ENCODE data around the gene IGDCC3.
"Not testable (repeated sequence)": the region's sequence is repeated elsewhere in the genome, so short reads cannot be mapped to it uniquely, and the experiment has no call there.

The IGDCC3 gene

DNA sequence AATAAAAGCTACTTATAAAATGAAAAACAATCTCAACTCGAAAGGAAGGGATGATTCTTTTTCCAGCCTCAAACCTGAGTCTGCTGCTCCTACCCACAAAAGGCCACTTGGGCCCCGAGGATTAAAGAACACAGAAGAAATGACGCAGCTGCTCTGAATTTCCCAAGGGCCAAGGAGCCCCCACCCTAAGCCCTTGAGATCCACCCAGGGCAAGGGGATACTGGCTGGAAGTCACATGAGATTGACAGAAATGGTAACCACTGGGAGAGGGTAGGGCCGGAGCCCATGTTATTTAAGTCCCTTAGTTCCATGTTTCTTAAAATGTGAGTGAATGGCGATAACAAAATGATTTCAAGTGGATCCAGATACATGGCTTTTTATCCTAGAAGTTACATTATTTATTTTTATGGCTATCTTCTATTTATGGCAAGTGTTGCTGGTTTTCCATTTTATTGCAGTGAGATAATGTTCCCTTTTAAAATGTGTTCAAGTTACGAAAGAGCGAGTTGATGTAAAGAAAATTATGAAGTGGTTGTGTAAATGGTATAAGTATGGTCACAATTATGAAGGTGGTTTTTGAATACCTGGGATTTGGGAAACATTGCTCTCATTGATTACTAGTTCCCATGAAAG is 28.1 kb upstream of the IGDCC3 start:
- no peak for DNase-seq

GRCh38 chr15:65404186-65404872 is 26.5 kb upstream of the IGDCC3 start:
- DNase-seq: no peak

DNA sequence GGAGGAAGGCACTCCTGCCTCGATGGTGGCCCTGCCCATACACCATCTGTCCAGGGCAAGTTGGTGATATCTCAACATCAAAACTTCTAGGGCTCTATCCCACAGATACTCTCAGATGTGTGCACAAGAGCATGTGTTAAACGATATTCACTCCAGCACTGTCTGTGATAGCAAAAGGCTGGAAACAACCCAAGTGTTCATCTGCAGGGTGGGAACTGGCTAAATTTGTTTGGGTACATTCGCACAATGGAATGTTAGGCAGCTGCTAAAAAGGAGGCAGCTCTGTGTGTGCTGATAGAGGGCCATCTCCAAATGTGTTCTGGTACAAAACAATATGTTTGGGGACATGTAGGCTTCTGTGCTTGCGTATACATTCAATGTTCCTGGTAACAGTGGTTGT is 25.2 kb upstream of the IGDCC3 start:
- DNase-seq: no peak

DNA sequence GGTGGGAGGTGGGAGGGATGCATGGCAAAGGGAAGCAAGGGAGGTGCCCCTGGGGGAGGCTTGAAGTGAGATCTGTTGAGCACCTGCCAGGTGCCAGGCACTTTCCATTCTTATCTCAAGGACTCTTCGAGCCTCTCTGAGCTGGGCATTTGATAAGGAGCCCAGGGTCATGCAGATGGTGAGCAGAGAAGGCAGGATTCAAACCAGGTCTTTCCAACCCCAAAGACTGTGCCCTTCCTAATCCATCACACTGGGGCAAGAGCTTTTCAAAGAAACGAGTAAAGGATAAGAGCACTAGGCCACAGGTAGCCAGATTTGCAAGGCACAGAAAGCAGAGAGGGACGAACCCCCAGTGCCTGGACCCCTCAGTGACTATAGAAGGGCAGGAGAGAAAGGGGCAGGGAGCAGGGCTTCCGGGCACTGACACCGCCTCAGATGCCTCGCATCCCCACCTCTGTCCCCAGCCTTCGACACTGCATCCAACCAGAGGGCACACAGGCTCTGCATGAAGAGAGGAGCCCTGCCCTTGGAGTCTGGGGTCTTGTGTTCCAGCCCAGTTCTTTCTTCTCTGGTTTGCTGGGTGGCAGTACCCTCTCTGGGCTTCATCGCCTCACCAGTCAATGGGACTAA is 23.9 kb upstream of the IGDCC3 start:
- DNase-seq: no peak

GRCh38 chr15:65400760-65401610 is 23.2 kb upstream of the IGDCC3 start:
- DNase-seq: peak; percentile 29 to 37

GRCh38 chr15:65399997-65400396 is 22.2 kb upstream of the IGDCC3 start:
- no peak for DNase-seq

- no peak for DNase-seq
Measured at GRCh38 chr15:65399001-65399706, 21.4 kb upstream of the IGDCC3 start.

DNA sequence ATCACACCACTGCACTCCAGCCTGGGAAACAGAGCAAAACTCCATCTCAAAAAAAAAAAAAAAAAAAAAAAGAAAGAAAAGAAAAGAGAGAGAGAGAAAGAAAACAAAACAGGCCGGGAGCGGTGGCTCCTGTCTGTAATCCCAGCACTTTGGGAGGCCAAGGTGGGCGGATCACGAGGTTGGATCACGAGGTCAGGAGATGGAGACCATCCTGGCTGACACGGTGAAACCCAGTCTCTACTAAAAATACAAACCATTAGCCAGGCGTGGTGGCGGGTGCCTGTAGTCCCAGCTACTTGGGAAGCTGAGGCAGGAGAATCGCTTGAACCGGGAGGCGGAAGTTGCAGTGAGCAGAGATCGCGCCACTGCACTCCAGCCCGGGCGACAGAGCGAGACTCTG is 20.7 kb upstream of the IGDCC3 start:
- not testable (repeated sequence) for DNase-seq

GRCh38 chr15:65396965-65397317 is 19.1 kb upstream of the IGDCC3 start:
- no peak for DNase-seq

- DNase-seq: no peak
Measured at GRCh38 chr15:65396283-65396964, 18.6 kb upstream of the IGDCC3 start.

GRCh38 chr15:65395567-65396202 is 17.9 kb upstream of the IGDCC3 start:
- no peak for DNase-seq

- no peak for DNase-seq
Measured at GRCh38 chr15:65394936-65395335, 17.1 kb upstream of the IGDCC3 start.

GRCh38 chr15:65394280-65394789 is 16.5 kb upstream of the IGDCC3 start:
- DNase-seq: no peak

- DNase-seq: no peak
Measured at GRCh38 chr15:65393557-65393956, 15.8 kb upstream of the IGDCC3 start.

- no peak for DNase-seq
Measured at GRCh38 chr15:65393091-65393490, 15.3 kb upstream of the IGDCC3 start.

DNA sequence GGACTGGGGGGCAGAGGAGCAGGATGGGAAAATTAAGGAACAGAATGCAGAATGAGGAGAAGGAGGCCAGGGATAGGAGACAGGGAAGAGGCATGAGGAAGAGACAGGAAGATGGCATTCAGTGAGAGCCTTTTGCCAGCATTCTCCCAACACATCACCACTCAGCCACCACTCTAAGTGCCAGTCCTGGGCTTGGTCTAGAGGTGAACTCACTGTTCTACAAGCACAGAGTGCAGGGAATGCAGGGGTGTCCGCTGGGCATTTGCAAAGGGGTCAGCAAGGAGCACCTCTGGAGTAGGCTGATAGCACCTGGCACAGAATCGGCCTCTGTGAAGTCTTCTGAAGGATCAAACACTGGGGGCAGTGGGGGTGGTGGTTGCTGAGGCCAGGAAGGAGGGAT is 14.6 kb upstream of the IGDCC3 start:
- no peak for DNase-seq

GRCh38 chr15:65391732-65392131 is 13.9 kb upstream of the IGDCC3 start:
- no peak for DNase-seq

GRCh38 chr15:65390447-65390846 is 12.6 kb upstream of the IGDCC3 start:
- DNase-seq: no peak

GRCh38 chr15:65389226-65389625 is 11.4 kb upstream of the IGDCC3 start:
- no peak for DNase-seq

- DNase-seq: no peak
Measured at GRCh38 chr15:65388306-65389080, 10.7 kb upstream of the IGDCC3 start.

- no peak for DNase-seq
Measured at GRCh38 chr15:65386886-65387285, 9.1 kb upstream of the IGDCC3 start.

Measured in CD4-positive, alpha-beta T cell treated with Interleukin-1 beta for 1 hour (primary cell).